Measurements from ENCODE around the gene ZDHHC9.

DNA sequence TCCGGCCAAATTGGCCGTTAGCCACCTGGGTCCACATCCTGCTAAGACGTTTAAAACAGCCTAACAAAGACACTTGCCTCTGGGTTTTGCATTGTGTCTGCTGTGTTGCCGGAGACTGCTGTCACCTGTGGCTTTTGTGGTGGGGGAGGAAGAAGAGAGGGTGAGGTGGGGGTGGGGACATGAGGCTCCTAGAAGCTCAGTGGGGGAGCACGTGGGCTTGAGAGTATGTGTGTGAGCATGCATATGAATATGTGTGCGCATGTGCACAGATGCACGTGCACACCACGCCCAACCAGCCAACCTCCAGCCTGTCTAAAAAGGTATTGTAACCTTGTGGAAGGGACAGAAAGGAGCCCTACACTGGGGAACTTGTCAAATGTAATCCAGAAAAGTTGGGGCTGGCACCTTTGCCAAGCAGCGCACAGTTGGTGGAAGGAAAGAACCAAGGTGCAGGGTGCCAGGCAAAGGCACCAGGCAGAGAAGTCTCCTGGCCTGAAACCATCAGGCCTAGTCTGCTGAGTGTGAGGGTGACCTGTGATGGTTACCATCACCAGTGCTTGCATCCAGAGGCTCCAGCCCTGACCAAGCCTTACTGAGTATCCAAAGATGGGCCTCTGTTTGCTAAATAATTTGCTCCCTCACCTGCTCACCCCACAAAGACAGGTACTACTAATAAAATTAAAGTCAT is 74.1 kb downstream of the ZDHHC9 start:
- TF ChIP-seq CREB1 (IDR thresholded peaks at IDR 0.05; ENCODE audit: low read depth) (no peak), EP300 (IDR thresholded peaks at IDR 0.05; ENCODE audit: borderline replicate concordance) (no peak), TAF1 (IDR thresholded peaks at IDR 0.05; ENCODE audit: low read depth) (no peak), CEBPB (IDR thresholded peaks at IDR 0.05) (no peak), RAD21 (IDR thresholded peaks at IDR 0.05; ENCODE audit: low read depth) (no peak), EGR1 (IDR thresholded peaks at IDR 0.05) (no peak)
- TF ChIP-seq, protein P1, sequence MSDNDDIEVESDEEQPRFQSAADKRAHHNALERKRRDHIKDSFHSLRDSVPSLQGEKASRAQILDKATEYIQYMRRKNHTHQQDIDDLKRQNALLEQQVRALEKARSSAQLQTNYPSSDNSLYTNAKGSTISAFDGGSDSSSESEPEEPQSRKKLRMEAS (IDR thresholded peaks at IDR 0.05) = no peak
- TF ChIP-seq, protein P2, sequence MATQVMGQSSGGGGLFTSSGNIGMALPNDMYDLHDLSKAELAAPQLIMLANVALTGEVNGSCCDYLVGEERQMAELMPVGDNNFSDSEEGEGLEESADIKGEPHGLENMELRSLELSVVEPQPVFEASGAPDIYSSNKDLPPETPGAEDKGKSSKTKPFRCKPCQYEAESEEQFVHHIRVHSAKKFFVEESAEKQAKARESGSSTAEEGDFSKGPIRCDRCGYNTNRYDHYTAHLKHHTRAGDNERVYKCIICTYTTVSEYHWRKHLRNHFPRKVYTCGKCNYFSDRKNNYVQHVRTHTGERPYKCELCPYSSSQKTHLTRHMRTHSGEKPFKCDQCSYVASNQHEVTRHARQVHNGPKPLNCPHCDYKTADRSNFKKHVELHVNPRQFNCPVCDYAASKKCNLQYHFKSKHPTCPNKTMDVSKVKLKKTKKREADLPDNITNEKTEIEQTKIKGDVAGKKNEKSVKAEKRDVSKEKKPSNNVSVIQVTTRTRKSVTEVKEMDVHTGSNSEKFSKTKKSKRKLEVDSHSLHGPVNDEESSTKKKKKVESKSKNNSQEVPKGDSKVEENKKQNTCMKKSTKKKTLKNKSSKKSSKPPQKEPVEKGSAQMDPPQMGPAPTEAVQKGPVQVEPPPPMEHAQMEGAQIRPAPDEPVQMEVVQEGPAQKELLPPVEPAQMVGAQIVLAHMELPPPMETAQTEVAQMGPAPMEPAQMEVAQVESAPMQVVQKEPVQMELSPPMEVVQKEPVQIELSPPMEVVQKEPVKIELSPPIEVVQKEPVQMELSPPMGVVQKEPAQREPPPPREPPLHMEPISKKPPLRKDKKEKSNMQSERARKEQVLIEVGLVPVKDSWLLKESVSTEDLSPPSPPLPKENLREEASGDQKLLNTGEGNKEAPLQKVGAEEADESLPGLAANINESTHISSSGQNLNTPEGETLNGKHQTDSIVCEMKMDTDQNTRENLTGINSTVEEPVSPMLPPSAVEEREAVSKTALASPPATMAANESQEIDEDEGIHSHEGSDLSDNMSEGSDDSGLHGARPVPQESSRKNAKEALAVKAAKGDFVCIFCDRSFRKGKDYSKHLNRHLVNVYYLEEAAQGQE (IDR thresholded peaks at IDR 0.05; ENCODE audit: low read depth) = no peak

Data from Ishikawa (cell line).